ENCODE measurements around the gene UNCX. TPM values are rescaled to one million over a fixed set of nuclear protein-coding genes. Genes with fewer than 3 reads are reported as not detected.

The UNCX gene
- total and polyA plus RNA-seq, 2 of the 8 experiments (the other 6 are each of a cell fraction or from before 2014, with no cell fraction given): not detected

DNA sequence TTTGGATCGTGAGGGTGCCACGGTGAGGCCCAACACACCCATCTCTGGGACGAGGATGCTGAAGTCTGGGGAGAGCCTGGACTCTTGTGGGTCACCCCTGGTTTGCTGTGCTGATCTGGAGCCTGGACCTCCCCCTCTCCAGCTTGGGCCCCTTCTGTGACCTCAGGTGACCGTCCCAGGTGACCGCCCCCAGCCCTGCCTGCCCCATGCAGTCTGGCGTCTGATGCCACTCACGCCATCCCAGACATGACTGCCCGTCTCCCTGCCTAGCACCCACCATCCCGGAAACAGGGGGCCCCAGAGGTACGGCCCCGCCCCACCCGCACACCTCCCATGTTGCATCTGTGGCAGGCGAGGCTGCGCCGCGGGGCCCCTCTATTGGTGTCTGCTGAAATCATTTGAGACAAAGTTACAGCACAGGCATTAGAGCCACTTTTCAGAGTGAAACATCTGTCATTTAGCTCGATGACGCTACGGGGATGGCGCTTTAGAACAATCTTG is 21.1 kb downstream of the UNCX start:
- Histone ChIP-seq H3K27me3 (replicated peaks in 1 of 4; ENCODE audit: control insufficient read depth in 3 of 4, extremely low read depth in 1 of 4, insufficient read depth in 3 of 4, low read length in 3 of 4) (peaks cover 14 to 28% (median 23%) of the 10 kb centered on the region in 4 experiments), H3K4me2 (ENCODE audit: insufficient read depth in 1 of 2, low read depth in 2 of 2, low read length in 2 of 2) (no peak overlapping the region), H3K23ac (ENCODE audit: insufficient read length) (no peak overlapping the region), H3K79me1 (ENCODE audit: low read depth, low read length) (no peaks in the 10 kb centered on the region), H3K18ac (ENCODE audit: extremely low read depth, low read length) (no peak overlapping the region), H2BK120ac (replicated peaks; ENCODE audit: low read depth, low read length) (no peak overlapping the region), H3K4me1 (replicated peaks in 1 of 4; ENCODE audit: control insufficient read depth in 3 of 4, insufficient read depth in 4 of 4, low read length in 3 of 4) (peaks cover 0 to 12% (median 7%) of the 10 kb centered on the region in 4 experiments; a peak in 5 of 7 replicates), H3K56ac (replicated peaks; ENCODE audit: insufficient read length, low read depth, low read length) (no peak overlapping the region), H3K23me2 (ENCODE audit: low read depth, low read length) (no peaks in the 10 kb centered on the region), H2AFZ (ENCODE audit: low read length) (no peak overlapping the region), H3K36me3 (ENCODE audit: control insufficient read depth in 2 of 4, insufficient read depth in 4 of 4, low read length in 3 of 4) (no peaks in the 10 kb centered on the region), H3K79me2 (ENCODE audit: control insufficient read depth in 1 of 2, insufficient read depth in 2 of 2, low read length in 2 of 2) (no peaks in the 10 kb centered on the region), H2BK15ac (ENCODE audit: low read length) (no peak overlapping the region), H4K20me1 (replicated peaks in 1 of 2; ENCODE audit: control insufficient read depth in 1 of 2, insufficient read depth in 2 of 2, low read length in 2 of 2) (no peaks in the 10 kb centered on the region), H2BK20ac (ENCODE audit: low read length) (no peak overlapping the region), H4K91ac (replicated peaks; ENCODE audit: insufficient read length, low read length) (no peak overlapping the region), H3K9me3 (ENCODE audit: insufficient read depth in 2 of 2, low read depth in 1 of 2, low read length in 1 of 2) (no peaks in the 10 kb centered on the region), H2BK12ac (ENCODE audit: low read depth, low read length) (no peak overlapping the region), H3K14ac (ENCODE audit: insufficient read length) (no peak overlapping the region), H2BK5ac (ENCODE audit: low read depth, low read length) (no peak overlapping the region), H3K9ac (replicated peaks in 1 of 4; ENCODE audit: extremely low read depth in 1 of 4, low read depth in 3 of 4, low read length in 3 of 4) (no peak overlapping the region), H3K4ac (replicated peaks; ENCODE audit: insufficient read length, low read depth, low read length) (no peak overlapping the region), H3K27ac (ENCODE audit: low read depth, low read length) (no peak overlapping the region), H2AK5ac (ENCODE audit: low read depth, low read length) (no peak overlapping the region), H4K8ac (ENCODE audit: extremely low read depth, insufficient read depth, low read length) (no peak overlapping the region), H3K4me3 (ENCODE audit: extremely low read depth in 1 of 4, insufficient read depth in 2 of 4, low read depth in 3 of 4, low read length in 4 of 4) (no peak overlapping the region), H4K5ac (ENCODE audit: insufficient read length, low read depth, low read length) (no peak overlapping the region)
- no peak for FAIRE-seq
- 88% methylated on average over 11 of the region's 20 CpGs; no CpG with 5 or more reads in 1 of the 2 experiments for WGBS, 2 experiments (ENCODE audit: extremely low coverage in 1 of 2, insufficient coverage in 1 of 2, insufficient read length in 1 of 2, insufficient replicate concordance in 2 of 2, low coverage in 1 of 2, low lambda C conversion rate in 2 of 2, missing lambda C conversion rate in 1 of 2)
- no peak for DNase-seq (ENCODE audit: low read depth in 1 of 2, low spot score in 2 of 2)
- POLR2A ChIA-PET (ENCODE audit: partially characterized antibody): no interaction called here
- TF ChIP-seq NANOG (IDR thresholded peaks at IDR 0.05; ENCODE audit: insufficient read depth, low read depth, low read length, poor library complexity, severe bottlenecking) (no peak), KDM4A (IDR thresholded peaks at IDR 0.05; ENCODE audit: low read depth, low read length, severe bottlenecking) (no peak), POLR2AphosphoS5 (IDR thresholded peaks at IDR 0.05; ENCODE audit: low read depth, low read length) (no peak)
- CTCF ChIA-PET (ENCODE audit: partially characterized antibody): interaction anchor here (1.0 to 1.1 kb wide), 2 partner anchors 120 to 154 kb away, joined by 3 read pairs; no protein-coding TSS in a partner anchor
